H1 (cell line): ENCODE measurements around the gene SNRPD3. TPM values are rescaled to one million over a fixed set of nuclear protein-coding genes. Genes with fewer than 3 reads are reported as not detected.

Source experiments
- CTBP2 ChIP-seq: IDR thresholded peaks from 2 replicates; pipeline ENCODE4 v1.7.0; 2011; ENCODE audit warnings: borderline replicate concordance, mild to moderate bottlenecking, moderate library complexity, mixed read lengths, low read length; ENCODE audit not compliant: insufficient read depth, insufficient read length
- JUN ChIP-seq: IDR thresholded peaks from 2 replicates; pipeline ENCODE4 v1.6.1; 2011; ENCODE audit warnings: low read depth, mild to moderate bottlenecking, improper control_type of control experiment, low read length
- SIX5 ChIP-seq: IDR thresholded peaks from 2 replicates; pipeline ENCODE4 v1.6.1; 2011; ENCODE audit warnings: mild to moderate bottlenecking, low read depth, low read length
- SP2 ChIP-seq: IDR thresholded peaks from 2 replicates; pipeline ENCODE4 v1.6.1; 2012; ENCODE audit warnings: mild to moderate bottlenecking, low read length, inconsistent platforms
- polyA plus RNA-seq, 7 experiments: library from polyadenylated mRNA; depleted of rRNA in 3 of 7; stranded (reverse) in 5 of 7; unstranded in 2 of 7; fragments of >200 nt in 5 of 7; fragments of 200-250 nt in 2 of 7; gene quantifications; 1 replicate in 5 of 7; 2 replicates in 1 of 7; 4 replicates in 1 of 7; pipeline versions ENCODE4 v1.2.1 to v1.2.3, GENCODE V29; 2011 to 2013; ENCODE audit warnings: missing spikeins in 2 of 7, mixed read lengths in 2 of 7
- total RNA-seq: library from RNA; stranded (reverse); fragmentation: NEBNext Ultra II Directional; extraction: Animal tissue kit (Norgen Biotek cat#: 25700); gene quantifications from 2 replicates; pipeline ENCODE4 v1.2.1, GENCODE V29; 2021

SNRPD3 gene
- total and polyA plus RNA-seq, 2 of the 8 experiments (the other 6 are each of a cell fraction or from before 2014, with no cell fraction given), result 200 to 455 TPM

- TF ChIP-seq JUN (no peak), SIX5 (no peak), SP2 (no peak), CTBP2 (no peak)
These were observed 44.9 kb upstream of the SNRPD3 start (continued) for GRCh38 chr22:24510637-24511625.
